Type B pancreatic cell (in vitro differentiated cells): ENCODE measurements around the gene MAP2K3. TPM values are rescaled to one million over a fixed set of nuclear protein-coding genes. Genes with fewer than 3 reads are reported as not detected.

ENCODE experiments used
- DNase-seq: peaks from one replicate; pipeline ENCODE4 v3.0.0; 2021; ENCODE audit warnings: mixed read lengths; ENCODE audit not compliant: unreplicated experiment; ENCODE audit errors: extremely low spot score
- H3K27ac Mint-ChIP-seq: 2 replicates; pipeline ENCODE4 v1.8.0; 2021; ENCODE audit warnings: mild to moderate bottlenecking, mixed read lengths
- H3K27me3 Mint-ChIP-seq: 2 replicates; pipeline ENCODE4 v1.8.0; 2021; ENCODE audit warnings: mixed read lengths
- H3K36me3 Mint-ChIP-seq: 2 replicates; pipeline ENCODE4 v1.8.0; 2021; ENCODE audit warnings: mixed read lengths
- H3K4me1 Mint-ChIP-seq: one replicate; pipeline ENCODE4 v1.8.0; 2021; ENCODE audit warnings: mixed read lengths; ENCODE audit not compliant: unreplicated experiment
- H3K4me3 Mint-ChIP-seq: 2 replicates; pipeline ENCODE4 v1.8.0; 2021; ENCODE audit warnings: mild to moderate bottlenecking, mixed read lengths
- H3K9me3 Mint-ChIP-seq: 2 replicates; pipeline ENCODE4 v1.8.0; 2021; ENCODE audit warnings: mixed read lengths
- CTCF ChIP-seq: fragments of 200-600 bp; sonication (generic); conservative IDR thresholded peaks from 2 replicates; pipeline ENCODE4 v1.5.0; 2021; ENCODE audit warnings: antibody characterized with exemption, mild to moderate bottlenecking
- total RNA-seq: library from RNA; stranded (reverse); gene quantifications from 2 replicates; pipeline ENCODE4 v1.2.1, GENCODE V29; 2021; ENCODE audit warnings: low replicate concordance

Gene MAP2K3
- total RNA-seq, 1 donor from 2014 or later: 23.6 TPM

DNA sequence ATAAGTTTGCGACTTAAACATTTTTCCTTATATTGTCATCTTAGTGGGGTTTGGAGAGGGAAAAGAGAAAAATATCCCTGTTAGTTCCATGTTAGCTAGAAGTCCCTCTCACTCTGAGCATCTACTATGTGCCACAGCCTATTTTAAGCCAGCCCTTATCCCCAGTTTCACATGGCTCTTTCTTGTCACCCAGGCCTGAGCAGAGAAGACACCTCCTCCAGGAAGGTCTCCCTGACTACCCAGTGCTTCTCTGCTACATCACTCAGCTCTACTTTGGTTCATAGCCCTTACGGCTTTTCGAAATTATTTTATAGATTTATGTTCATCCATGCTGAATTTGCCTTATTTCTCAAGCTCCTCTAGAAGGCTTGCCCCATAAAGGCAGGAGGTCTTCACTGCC, 7.2 kb upstream of the MAP2K3 start:
- H3K36me3 Mint-ChIP-seq: no peaks in the 10 kb centered on the region
- H3K9me3 Mint-ChIP-seq: no peaks in the 10 kb centered on the region
- no peak for TF ChIP-seq CTCF
- H3K4me1 Mint-ChIP-seq: peaks cover 9% of the 10 kb centered on the region
- H3K4me3 Mint-ChIP-seq: no peak overlapping the region
- DNase-seq: no peak
- no peak overlapping the region for H3K27ac Mint-ChIP-seq
- H3K27me3 Mint-ChIP-seq: peaks cover 35% of the 10 kb centered on the region

DNA sequence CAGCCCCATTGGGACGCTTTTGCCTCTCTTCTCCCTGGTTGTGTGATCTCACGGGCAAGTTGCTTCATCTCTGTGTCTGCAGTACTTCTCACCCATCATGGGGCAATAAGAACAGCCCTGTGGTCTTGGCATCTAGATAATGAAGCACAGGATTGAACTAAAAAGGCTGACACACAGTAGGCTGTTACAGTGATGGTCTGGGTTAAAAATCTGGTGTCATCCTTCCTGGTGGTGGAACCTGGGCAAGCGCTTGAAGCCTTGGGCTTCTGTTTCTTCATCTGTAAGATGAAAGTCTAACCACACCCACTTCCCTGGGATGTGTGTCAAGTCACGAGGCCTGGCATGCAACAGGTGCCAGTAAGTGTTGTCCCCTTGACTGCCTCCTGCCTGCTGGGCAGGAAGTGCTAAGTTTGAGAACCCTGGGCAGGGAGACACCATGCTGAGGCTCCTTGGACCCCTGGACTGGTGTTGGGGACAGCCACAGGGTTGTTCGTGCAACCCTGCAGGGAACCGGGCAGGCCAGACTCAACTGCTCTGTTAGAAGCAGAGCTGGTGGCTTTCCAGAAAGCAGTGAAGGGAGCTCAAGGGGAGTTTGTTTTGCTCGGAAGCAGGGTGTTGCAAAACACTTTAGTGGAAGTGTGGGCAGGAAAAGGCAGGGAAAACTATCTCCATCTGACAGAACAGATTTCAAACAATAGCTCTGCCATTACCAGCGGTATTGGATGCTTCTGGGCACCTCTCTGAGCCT, 5.9 kb upstream of the MAP2K3 start:
- DNase-seq: no peak
- Mint-ChIP-seq H3K9me3 (no peaks in the 10 kb centered on the region), H3K4me3 (no peak overlapping the region), H3K4me1 (peaks cover 9% of the 10 kb centered on the region), H3K27ac (no peak overlapping the region), H3K36me3 (no peaks in the 10 kb centered on the region), H3K27me3 (peaks cover 41% of the 10 kb centered on the region)
- no peak for TF ChIP-seq CTCF

DNA sequence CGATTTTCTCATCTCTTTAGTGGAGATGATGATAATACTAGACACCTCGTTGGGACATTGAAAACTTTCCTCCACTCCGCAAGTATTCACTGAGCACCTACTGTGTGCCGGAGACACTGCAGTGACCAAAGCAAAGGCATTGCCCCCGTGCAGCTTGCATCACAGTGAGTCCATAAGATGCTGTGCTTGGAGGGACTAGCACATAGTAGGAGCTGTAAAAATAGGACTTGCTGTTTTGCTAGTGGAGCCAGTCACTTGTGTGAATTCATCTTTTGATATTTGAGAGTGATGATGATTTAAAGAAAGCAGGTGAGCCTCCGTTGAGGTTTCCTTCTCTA, 5.3 kb upstream of the MAP2K3 start:
- DNase-seq: no peak
- no peak for TF ChIP-seq CTCF
- Mint-ChIP-seq H3K27me3 (peaks cover 41% of the 10 kb centered on the region), H3K9me3 (no peaks in the 10 kb centered on the region), H3K4me3 (no peak overlapping the region), H3K4me1 (peaks cover 9% of the 10 kb centered on the region), H3K36me3 (no peaks in the 10 kb centered on the region), H3K27ac (no peak overlapping the region)

DNA sequence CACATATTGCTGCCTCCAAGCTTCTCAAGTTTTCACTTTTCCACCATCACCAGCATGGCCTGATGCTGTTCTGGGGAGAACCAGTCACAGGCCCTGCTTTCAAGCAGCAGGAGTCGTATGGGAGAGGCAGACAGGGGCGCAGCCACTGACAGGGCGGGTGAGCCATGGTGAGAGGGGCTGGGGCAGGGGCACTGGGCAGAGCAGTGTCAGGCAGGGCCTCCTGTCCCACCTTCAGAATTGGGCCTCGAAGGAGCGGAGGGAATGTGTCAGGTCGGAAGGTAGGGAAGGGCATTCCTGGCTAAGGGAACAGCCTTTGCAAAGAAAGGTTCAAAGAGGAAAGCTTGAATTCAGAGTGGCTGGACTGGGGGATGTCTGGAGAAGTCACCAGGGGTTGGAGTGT, 4.9 kb upstream of the MAP2K3 start:
- H3K27me3 Mint-ChIP-seq: peaks cover 41% of the 10 kb centered on the region
- no peak for DNase-seq
- no peak for TF ChIP-seq CTCF
- no peaks in the 10 kb centered on the region for H3K9me3 Mint-ChIP-seq
- peak overlapping the region; percentile 56 for H3K27ac Mint-ChIP-seq
- H3K36me3 Mint-ChIP-seq: no peaks in the 10 kb centered on the region
- H3K4me3 Mint-ChIP-seq: no peak overlapping the region
- H3K4me1 Mint-ChIP-seq: peaks cover 9% of the 10 kb centered on the region

DNA sequence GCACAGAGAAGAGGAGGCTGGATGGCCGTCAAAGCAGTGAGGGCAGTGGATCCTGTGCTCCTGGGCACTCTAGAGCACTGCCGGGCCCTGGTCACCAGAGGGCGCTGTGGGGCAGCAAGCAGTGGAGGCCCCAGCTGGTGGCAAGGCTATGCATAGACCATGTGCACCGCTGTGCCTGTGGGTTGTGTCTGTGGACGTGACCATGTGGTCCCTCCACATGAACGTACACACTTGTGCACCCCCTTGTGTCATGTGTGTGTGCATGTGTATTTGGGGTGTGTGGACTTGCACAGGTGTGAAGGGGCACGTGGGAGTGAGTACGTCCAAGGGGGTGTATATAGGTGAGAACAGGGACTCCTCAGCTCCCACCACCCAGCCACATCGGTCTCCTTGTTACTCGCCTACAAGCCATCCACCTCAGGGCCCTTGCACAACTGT, 4.4 kb upstream of the MAP2K3 start:
- Mint-ChIP-seq H3K4me3 (peak overlapping the region; percentile 58), H3K9me3 (no peaks in the 10 kb centered on the region), H3K27me3 (peaks cover 41% of the 10 kb centered on the region), H3K36me3 (no peaks in the 10 kb centered on the region), H3K27ac (peak overlapping the region; percentile 56), H3K4me1 (peaks cover 6% of the 10 kb centered on the region)
- TF ChIP-seq CTCF: peak; percentile 97
- peak; percentile 92 for DNase-seq

DNA sequence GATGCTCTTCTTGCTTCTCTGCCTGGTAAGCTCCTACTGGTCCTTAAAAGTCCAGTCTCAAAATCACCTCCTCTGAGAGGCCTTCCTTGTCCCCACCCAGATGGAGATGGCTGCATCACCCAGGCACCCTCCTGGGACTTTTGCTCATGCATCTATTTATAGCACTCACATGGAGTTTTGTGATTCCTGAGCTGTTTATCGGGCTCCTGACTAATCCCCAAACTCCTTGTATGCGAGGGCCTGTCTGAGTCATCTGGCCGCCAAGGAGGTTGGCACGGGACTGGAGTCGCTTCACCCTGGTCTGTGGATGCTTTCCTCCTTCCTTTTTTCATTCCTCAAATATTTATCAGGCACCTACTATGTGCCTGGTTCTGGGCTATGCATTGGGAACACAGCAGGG, 2.3 kb upstream of the MAP2K3 start:
- DNase-seq: no peak
- H3K4me3 Mint-ChIP-seq: peak overlapping the region; percentile 82
- H3K4me1 Mint-ChIP-seq: peaks cover 13% of the 10 kb centered on the region

More for the DNA sequence above, 2.3 kb upstream of the MAP2K3 start:
- peaks cover 33% of the 10 kb centered on the region for H3K27me3 Mint-ChIP-seq
- no peak overlapping the region for H3K27ac Mint-ChIP-seq
- no peaks in the 10 kb centered on the region for H3K36me3 Mint-ChIP-seq
- TF ChIP-seq CTCF: no peak
- no peaks in the 10 kb centered on the region for H3K9me3 Mint-ChIP-seq
